Stomach (tissue), 9 donors: Measurements from ENCODE around the gene KANSL3. TPM values are rescaled to one million over a fixed set of nuclear protein-coding genes. Genes with fewer than 3 reads are reported as not detected.
A peak's percentile ranks its signal among the peaks of the same experiment; 100 is the strongest.

Source experiments
- DNase-seq, 2 donors: peaks; one replicate each; pipeline versions ENCODE4 v3.0.0 to v3.0.0-alpha.2; 2013 to 2019
- H3K27ac ChIP-seq, 5 donors: fragments of 200-600 bp in 4 of 5; sonication (generic) in 4 of 5; one replicate each; pipeline ENCODE4 v1.5.1; 2013 to 2019; ENCODE audit warnings: mild to moderate bottlenecking in 1 of 5, moderate library complexity in 1 of 5
- H3K27me3 ChIP-seq, 3 donors: fragments of 200-600 bp; sonication (generic); one replicate each; pipeline ENCODE4 v1.5.1; 2017 to 2019; ENCODE audit warnings: mixed run types in 1 of 3
- H3K36me3 ChIP-seq, 4 donors: fragments of 200-600 bp; sonication (generic); 1 replicate in 3 of 4; 2 replicates in 1 of 4; pipeline ENCODE4 v1.5.1; 2016 to 2019
- H3K4me1 ChIP-seq, 4 donors: fragments of 200-600 bp; sonication (generic); one replicate each; pipeline ENCODE4 v1.5.1; 2016 to 2019
- H3K4me3 ChIP-seq, 4 donors: fragments of 200-600 bp; sonication (generic) in 3 of 4; one replicate each; pipeline ENCODE4 v1.5.1; 2016 to 2019; ENCODE audit warnings: mild to moderate bottlenecking in 1 of 4
- H3K9me3 ChIP-seq, 4 donors: fragments of 200-600 bp; sonication (generic); one replicate each; pipeline ENCODE4 v1.5.1; 2016 to 2019
- CTCF ChIP-seq, 7 experiments: fragments of 450-650 bp in 4 of 7; fragments of 200-600 bp in 3 of 7; sonication (generic) in 3 of 7; IDR thresholded peaks; one replicate each; pipeline ENCODE4 v1.5.1; 2016 to 2019; ENCODE audit warnings: antibody characterized with exemption in 7 of 7, control low read depth in 2 of 7, mild to moderate bottlenecking in 1 of 7
- EP300 ChIP-seq: sonication (generic); formaldehyde crosslinking; IDR thresholded peaks from one replicate; pipeline ENCODE4 v1.6.1; 2017; ENCODE audit warnings: antibody characterized with exemption
- POLR2A ChIP-seq, 4 donors: fragments of 450-650 bp; IDR thresholded peaks; one replicate each; pipeline ENCODE4 v1.6.1; 2016; ENCODE audit warnings: antibody characterized with exemption in 4 of 4, control low read depth in 2 of 4, mild to moderate bottlenecking in 1 of 4, moderate library complexity in 1 of 4
- POLR2AphosphoS5 ChIP-seq, 3 donors: sonication (generic); formaldehyde crosslinking; IDR thresholded peaks; one replicate each; pipeline ENCODE4 v1.6.1; 2016; ENCODE audit warnings: antibody characterized with exemption in 3 of 3
- WGBS, 5 donors: extraction: QIAGEN DNeasy Blood & Tissue Kit in 3 of 5; methylation state at CpG; one replicate each; pipeline versions ENCODE4 v1.1.5 to v1.1.7; 2013 to 2018; 5-methylcytosine and 5-hydroxymethylcytosine counted together
- intact Hi-C: fragments of 100-400 bp; cut with DNase I; formaldehyde crosslinking; loops from one replicate; pipeline ENCODE4 v1.15.1; 2023; ENCODE audit warnings: low total_unique reads
- polyA plus RNA-seq, 3 donors: library from polyadenylated mRNA; stranded (reverse); fragments of 200-250 nt; gene quantifications; one replicate each; pipeline ENCODE4 v1.2.3, GENCODE V29; 2013
- total RNA-seq, 5 donors: library from RNA; depleted of rRNA; stranded (reverse); fragments of >200 nt; gene quantifications; one replicate each; pipeline versions ENCODE4 v1.1.0 to v1.2.3, GENCODE V29; 2014 to 2016
- donor health status: healthy with polysubstance abuse.
- donor health status: Bipolar disorder and iron deficiency.
- donor health status: healthy.

Gene KANSL3
- total and polyA plus RNA-seq, 8 donors = 13.6 to 139 (median 30.2) TPM

DNA sequence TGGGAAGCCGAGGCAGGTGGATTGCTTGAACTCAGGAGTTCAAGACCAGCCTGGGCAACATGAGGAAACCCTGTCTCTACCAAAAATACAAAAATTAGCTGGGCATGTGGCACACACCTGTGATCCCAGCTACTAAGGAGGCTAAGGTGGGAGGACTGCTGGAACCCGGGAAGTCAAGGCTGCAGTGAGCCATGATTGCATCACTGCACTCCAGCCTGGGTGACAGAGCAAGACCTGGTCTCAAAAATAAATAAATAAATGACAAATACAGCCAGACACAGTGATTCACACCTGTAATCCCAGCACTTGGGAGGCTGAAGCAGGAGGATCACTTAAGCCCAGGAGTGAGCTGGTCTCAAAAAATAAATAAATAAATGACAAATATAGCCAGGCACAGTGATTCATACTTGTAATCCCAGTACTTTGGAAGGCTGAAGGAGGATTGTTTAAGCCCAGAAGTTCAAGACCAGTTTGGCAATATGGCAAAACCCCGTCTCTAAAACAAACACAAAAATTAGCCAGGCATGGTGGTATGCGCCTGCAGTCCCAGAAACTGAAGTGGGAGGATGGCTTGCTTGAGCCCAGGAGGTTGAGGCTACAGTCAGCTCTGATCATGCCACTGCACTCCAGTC, 6.2 kb downstream of the KANSL3 start:
- TF ChIP-seq POLR2A (IDR thresholded peaks at IDR 0.05) (no peak), POLR2AphosphoS5 (IDR thresholded peaks at IDR 0.05) (peak in 1 of 3 donors; percentile 11)

DNA sequence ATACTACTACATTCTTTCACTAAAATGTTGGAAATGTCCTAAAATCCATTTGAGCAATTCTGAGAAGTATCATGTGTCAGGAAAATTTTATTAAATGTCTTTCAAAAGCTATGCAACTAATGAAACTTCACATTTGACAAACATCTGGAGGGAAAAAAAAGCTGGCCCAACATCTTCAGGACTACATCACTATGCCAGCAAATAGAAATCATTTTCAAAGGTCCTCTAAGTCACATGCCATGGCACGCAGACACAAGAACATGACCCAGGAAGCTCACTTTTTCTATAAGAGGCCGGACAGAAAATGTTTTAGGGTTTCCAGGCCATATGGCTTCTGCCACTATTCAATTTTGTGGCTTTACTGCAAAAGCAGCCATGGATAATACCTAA, 11.6 kb downstream of the KANSL3 start:
- no peaks in the 10 kb centered on the region for H3K27me3 ChIP-seq
- H3K36me3 ChIP-seq = peaks cover 29 to 63% (median 59%) of the 10 kb centered on the region in 4 donors
- intact Hi-C loops = no loop called here
- peaks cover 3 to 42% (median 21%) of the 10 kb centered on the region in 4 donors for H3K4me1 ChIP-seq
- TF ChIP-seq CTCF (IDR thresholded peaks at IDR 0.05) = no peak
- TF ChIP-seq POLR2A (IDR thresholded peaks at IDR 0.05) = no peak
- no peak for TF ChIP-seq EP300
- no peak for TF ChIP-seq POLR2AphosphoS5 (IDR thresholded peaks at IDR 0.05)
- DNase-seq = no peak
- no peak overlapping the region for H3K4me3 ChIP-seq
- H3K9me3 ChIP-seq = no peaks in the 10 kb centered on the region
- 43 to 72% (median 52%) methylated on average over 2 of the region's 2 CpGs for WGBS, 5 donors
- peak overlapping the region in 4 of 5 donors; percentile 25 to 32 (median 28) for H3K27ac ChIP-seq

More for the DNA sequence above, 6.2 kb downstream of the KANSL3 start:
- H3K4me1 ChIP-seq = peaks cover 22 to 71% (median 43%) of the 10 kb centered on the region in 4 donors
- H3K36me3 ChIP-seq = peaks cover 34 to 74% (median 68%) of the 10 kb centered on the region in 4 donors
- DNase-seq = no peak
- H3K4me3 ChIP-seq = no peak overlapping the region
- intact Hi-C loops = no loop called here
- no peaks in the 10 kb centered on the region for H3K9me3 ChIP-seq
- no peaks in the 10 kb centered on the region for H3K27me3 ChIP-seq
- peak overlapping the region in 1 of 5 donors; percentile 38 for H3K27ac ChIP-seq
- WGBS, 5 donors = 59 to 81% (median 75%) methylated on average over 4 of the region's 4 CpGs

DNA sequence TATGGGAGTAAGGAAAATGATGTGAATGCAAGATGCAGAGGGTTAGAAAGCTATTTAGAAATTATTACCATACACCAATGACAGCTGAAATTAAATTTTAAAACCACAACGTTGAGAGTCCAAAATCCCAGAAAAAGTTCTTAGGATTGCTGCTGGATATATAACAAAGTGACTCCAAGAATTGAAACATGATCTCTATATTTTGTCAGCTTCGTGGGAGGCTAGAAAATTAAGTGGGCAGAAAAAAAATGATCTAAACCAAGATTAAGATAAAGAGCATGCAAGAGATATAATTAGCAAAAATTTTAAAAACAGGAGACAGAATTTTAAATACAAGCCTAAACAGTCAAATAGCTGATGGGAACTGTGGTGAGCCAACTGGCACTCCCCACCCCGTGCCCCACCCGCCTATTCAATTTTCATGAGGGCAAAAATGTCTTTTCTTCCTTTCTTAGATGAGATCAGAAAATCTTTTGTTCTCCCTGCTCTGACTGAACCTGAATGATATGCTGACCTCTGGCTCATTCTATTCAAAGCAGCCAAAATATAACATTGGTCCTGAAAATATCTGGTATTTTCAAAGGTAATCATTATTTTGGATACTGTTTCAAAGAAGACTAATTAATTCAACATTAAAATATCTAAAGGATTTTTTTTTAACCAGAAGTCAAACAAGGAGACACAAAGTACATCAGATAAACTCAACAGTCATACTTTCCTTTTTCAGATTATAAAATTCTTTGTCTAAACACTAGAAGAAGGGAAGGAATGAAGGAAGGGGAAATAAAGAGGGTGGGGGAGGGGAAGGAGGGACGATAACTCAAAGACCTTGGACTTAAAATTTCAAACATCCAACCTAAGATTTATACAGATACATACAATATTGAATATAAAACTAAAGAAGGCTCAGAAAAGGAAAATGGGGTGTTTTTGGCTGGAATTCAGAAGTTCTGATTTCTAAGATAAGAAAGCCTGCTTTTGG, 12.2 kb downstream of the KANSL3 start:
- no peak for DNase-seq
- TF ChIP-seq POLR2AphosphoS5 (IDR thresholded peaks at IDR 0.05) (no peak), POLR2A (IDR thresholded peaks at IDR 0.05) (no peak), CTCF (IDR thresholded peaks at IDR 0.05) (no peak), EP300 (no peak)
- no peaks in the 10 kb centered on the region for H3K27me3 ChIP-seq
- peaks cover 24 to 60% (median 54%) of the 10 kb centered on the region in 4 donors for H3K36me3 ChIP-seq
- intact Hi-C loops = no loop called here
- 43 to 51% (median 48%) methylated on average over 5 of the region's 5 CpGs for WGBS, 5 donors
- H3K9me3 ChIP-seq = no peaks in the 10 kb centered on the region
- H3K27ac ChIP-seq = peak overlapping the region in 4 of 5 donors; percentile 25 to 32 (median 28)
- H3K4me1 ChIP-seq = peaks cover 3 to 36% (median 20%) of the 10 kb centered on the region in 4 donors
- no peak overlapping the region for H3K4me3 ChIP-seq

DNA sequence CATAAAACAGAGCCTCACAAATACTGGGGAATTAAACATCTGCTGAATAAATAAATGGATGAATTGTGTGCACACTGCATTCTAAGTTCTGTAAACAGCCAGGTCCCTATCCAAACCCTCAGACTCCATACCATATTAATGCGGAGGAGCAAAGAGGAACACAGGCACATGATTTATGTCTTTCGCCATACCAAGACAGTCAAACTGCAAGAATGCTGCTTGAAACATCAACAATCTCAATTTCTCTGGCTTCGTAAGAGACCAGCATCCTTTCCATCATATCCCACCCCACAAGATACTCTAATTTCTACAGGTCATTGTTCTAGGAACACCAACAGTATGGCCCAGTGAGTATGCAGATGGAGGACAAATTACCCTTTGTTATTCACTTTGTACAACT, 15.0 kb downstream of the KANSL3 start:
- Histone ChIP-seq H3K4me3 (no peak overlapping the region), H3K27me3 (no peaks in the 10 kb centered on the region), H3K27ac (no peak overlapping the region), H3K9me3 (no peaks in the 10 kb centered on the region), H3K4me1 (peaks cover 3 to 33% (median 20%) of the 10 kb centered on the region in 4 donors), H3K36me3 (peaks cover 17 to 57% (median 48%) of the 10 kb centered on the region in 4 donors)
- TF ChIP-seq POLR2AphosphoS5 (IDR thresholded peaks at IDR 0.05) (no peak), POLR2A (IDR thresholded peaks at IDR 0.05) (no peak), CTCF (IDR thresholded peaks at IDR 0.05) (no peak), EP300 (no peak)
- WGBS, 5 donors = 83 to 92% (median 87%) methylated on average over 3 of the region's 3 CpGs
- DNase-seq = no peak
- intact Hi-C loops = no loop called here
